ENCODE measurements around the gene CCL18.
"Not testable (repeated sequence)": the region's sequence is repeated elsewhere in the genome, so short reads cannot be mapped to it uniquely, and the experiment has no call there.

The CCL18 gene

GRCh38 chr17:36104246-36104645 lies 40.2 kb downstream of the CCL18 start:
- DNase-seq (ENCODE audit: low read depth): not testable (repeated sequence)

DNA sequence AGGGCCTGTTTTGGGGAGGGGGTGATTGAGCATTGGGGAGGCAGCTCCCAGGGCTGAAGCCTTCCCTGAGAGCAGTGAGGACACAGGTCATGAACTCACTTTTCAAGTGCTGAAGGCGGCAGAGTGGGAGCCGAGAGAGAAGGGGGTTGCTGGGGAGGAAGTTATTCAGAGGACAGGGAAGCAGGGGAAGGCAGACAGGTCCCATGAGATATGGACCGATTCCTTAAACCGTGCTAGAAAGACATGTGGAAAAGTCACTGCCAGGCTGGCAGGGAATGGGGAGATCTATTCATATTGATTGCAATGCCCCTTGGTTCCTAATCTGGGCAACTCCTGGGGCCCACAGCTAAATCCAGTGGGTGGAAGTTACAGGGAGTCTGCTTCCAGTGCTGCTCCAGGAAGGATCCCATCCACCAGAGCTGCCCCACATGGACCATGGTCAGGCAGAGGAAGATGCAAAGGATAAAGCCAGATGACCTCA lies 40.7 kb downstream of the CCL18 start:
- no peak for DNase-seq (ENCODE audit: low read depth)

DNA sequence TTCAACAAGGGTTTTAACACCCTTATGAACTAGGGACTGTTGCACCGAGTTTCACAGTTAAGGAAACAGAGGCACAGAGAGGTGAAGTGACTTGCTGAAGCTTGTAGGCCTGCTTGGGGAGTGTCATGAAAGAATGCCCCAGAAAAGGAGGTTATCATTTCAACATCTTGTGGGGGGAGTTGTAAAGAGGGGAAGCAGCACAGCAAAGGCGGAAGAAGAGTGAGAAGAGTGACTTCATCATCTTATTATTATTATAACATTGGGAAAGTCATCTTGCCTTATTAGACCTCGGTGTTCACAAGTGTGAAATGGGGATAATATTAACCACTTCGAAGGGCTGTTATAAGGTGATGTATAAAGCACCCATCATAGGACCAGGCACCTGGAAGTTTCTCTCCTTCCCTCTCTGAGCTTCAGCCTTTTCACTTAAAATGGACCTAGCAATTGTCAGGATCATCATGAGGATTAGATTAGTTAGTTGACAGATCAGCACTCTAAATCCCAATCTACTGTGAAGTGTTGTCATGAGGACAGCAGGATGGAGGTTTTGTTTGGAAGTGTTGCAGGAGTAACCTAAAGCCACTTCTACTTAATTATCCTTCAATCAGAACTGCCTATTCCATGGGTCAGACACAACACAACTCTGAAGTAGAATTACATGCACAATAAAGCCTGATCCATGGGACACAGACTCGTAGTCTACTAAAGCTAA lies 41.9 kb downstream of the CCL18 start:
- no peak for DNase-seq (ENCODE audit: low read depth)

- no peak for DNase-seq (ENCODE audit: low read depth)
Measured at GRCh38 chr17:36106493-36106835, 42.4 kb downstream of the CCL18 start.

DNA sequence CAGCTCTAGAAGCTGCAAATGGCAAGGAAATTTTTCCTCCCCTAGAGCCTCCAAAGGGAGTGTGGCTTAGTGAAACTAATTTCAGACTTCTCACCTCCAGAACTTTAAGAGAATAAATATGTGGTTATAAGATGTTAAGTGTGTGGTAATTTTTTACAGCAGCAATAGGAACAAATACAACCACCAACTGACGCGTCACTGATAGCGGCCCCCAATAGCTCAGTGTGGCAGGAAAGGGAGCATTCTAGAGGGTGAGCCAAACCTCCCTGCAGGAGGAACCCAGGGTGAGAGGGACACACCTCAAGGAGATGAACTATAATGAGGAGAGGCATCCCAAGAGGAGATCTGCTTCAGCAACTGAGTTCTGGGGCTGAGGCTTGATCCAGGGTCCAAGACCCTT lies 43.6 kb downstream of the CCL18 start:
- DNase-seq (ENCODE audit: low read depth): no peak

- not testable (repeated sequence) for DNase-seq (ENCODE audit: low read depth)
Measured at GRCh38 chr17:36108265-36108664, 44.2 kb downstream of the CCL18 start.

GRCh38 chr17:36111068-36111490 lies 47.0 kb downstream of the CCL18 start:
- DNase-seq (ENCODE audit: low read depth): no peak

- DNase-seq (ENCODE audit: low read depth): no peak
Measured at GRCh38 chr17:36112572-36112971, 48.5 kb downstream of the CCL18 start.

- not testable (repeated sequence) for DNase-seq (ENCODE audit: low read depth)
Measured at GRCh38 chr17:36113131-36113530, 49.1 kb downstream of the CCL18 start.

DNA sequence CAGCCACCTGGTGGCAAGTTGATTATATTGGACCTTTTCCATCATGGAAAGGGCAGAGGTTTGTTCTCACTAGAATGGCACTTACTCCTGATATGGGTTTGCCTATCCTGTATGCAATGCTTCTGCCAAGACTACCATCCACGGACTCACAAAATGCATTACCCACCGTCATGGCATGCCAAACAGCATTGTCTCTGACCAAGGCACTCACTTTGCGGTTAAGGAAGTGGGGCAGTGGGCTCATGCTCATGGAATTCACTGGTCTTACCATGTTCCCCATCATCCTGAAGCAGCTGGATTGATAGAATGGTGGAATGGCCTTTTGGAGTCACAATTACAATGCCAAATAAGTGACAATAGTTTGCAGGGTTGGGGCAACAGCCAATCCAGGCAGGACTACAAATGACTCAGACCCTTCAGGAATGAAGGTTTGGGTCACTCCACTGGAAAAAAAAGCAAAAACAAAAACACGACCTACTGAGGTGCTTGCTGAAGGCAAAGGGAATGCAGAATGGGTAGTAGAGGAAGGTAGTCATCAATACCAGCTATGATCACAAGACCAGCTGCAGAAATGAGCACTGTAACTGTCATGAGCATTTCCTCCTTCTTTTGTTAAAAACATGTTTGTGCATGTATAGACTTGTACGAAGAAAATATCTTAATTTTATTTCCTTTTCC lies 51.0 kb downstream of the CCL18 start:
- not testable (repeated sequence) for DNase-seq (ENCODE audit: low read depth)

GRCh38 chr17:36115649-36115977 lies 51.5 kb downstream of the CCL18 start:
- not testable (repeated sequence) for DNase-seq (ENCODE audit: low read depth)

- DNase-seq (ENCODE audit: low read depth): no peak
Measured at GRCh38 chr17:36117505-36118382, 53.7 kb downstream of the CCL18 start.

DNA sequence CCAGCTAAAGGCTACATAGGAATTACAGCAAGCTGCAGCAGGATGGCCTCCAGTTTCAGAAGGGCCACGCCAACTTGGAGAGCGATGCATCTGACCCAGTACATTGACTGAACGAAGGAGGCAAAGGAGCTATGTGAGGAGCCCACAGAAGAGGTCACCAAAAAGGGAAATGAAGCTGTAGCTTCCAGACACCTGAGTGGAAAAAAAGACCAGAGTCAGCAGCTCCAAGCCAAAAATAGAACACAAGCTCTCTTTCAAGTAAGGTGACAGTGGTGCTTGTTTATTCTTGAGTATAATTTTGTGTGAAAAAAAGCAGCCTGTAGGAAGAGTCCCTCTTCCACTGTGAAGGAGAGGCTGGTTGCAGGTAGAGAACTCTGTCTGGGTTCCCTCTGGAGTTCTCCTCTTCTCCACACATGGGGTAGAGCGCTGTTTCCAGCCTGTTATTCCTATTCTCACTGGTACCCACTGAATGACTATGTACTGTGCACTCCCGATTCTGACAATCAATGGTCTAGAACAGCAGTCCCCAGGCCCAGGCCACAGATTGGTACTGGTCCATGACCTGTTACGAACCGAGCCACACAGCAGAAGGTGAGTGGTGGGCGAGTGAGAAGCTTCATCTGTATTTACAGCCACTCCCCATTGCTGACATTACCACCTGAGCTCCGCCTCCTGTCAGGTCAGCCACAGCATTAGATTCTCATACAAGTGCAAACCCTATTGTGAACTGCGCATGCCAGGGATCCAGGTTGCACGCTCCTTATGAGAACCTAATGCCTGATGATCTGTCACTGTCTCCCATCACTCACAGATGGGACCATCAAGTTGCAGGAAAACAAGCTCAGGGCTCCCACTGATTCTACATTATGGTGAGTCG lies 54.6 kb downstream of the CCL18 start:
- DNase-seq (ENCODE audit: low read depth): no peak

GRCh38 chr17:36120221-36120620 lies 56.1 kb downstream of the CCL18 start:
- DNase-seq (ENCODE audit: low read depth): no peak

DNA sequence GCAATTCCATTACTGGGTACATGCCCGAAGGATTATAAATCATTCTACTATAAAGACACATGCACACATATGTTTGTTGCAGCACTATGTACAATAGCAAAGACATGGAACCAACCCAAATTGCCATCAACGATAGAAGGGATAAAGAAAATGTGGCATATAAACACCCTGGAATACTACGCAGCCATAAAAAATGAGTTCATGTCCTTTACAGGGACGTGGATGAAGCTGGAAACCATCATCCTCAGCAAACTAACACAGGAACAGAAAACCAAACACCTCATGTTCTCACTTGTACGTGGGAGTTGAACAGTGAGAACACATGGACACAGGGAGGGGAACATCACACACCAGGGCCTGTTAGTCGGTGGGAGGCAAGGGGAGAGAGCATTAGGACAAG lies 57.0 kb downstream of the CCL18 start:
- DNase-seq (ENCODE audit: low read depth): not testable (repeated sequence)
